HK-2 (cell line): Measurements from ENCODE around the gene NHERF2.
"Not testable (repeated sequence)": the region's sequence is repeated elsewhere in the genome, so short reads cannot be mapped to it uniquely, and the experiment has no call there.

Experiments used
- DNase-seq: peaks from one replicate; pipeline ENCODE4 v3.0.0-alpha.2; 2018; ENCODE audit not compliant: unreplicated experiment

Gene NHERF2

GRCh38 chr16:2007081-2007836 lies 19.4 kb upstream of the NHERF2 start:
- no peak for DNase-seq

- no peak for DNase-seq
Measured at GRCh38 chr16:2008009-2008526, 18.6 kb upstream of the NHERF2 start.

GRCh38 chr16:2008631-2009163 lies 18.0 kb upstream of the NHERF2 start:
- DNase-seq, result peak; percentile 28

GRCh38 chr16:2009164-2009711 lies 17.5 kb upstream of the NHERF2 start:
- DNase-seq, result no peak

GRCh38 chr16:2009791-2010510 lies 16.8 kb upstream of the NHERF2 start, which contains the start of gene ZNF598:
ZNF598 (minus strand) TSS chr16:2009821.
- DNase-seq, result peak; percentile 70

- not testable (repeated sequence) for DNase-seq
Measured at GRCh38 chr16:2011726-2012125, 15.0 kb upstream of the NHERF2 start.

- DNase-seq, result no peak
Measured at GRCh38 chr16:2013527-2013926, 13.2 kb upstream of the NHERF2 start.

GRCh38 chr16:2015117-2015946 lies 11.4 kb upstream of the NHERF2 start:
- DNase-seq, result no peak

GRCh38 chr16:2015947-2016208 lies 10.8 kb upstream of the NHERF2 start:
- no peak for DNase-seq

- no peak for DNase-seq
Measured at GRCh38 chr16:2016407-2016922, 10.2 kb upstream of the NHERF2 start.

GRCh38 chr16:2019518-2019920 lies 7.2 kb upstream of the NHERF2 start, which contains the start of gene NPW:
NPW (plus strand) TSS chr16:2019785.
- no peak for DNase-seq

- DNase-seq, result no peak
Measured at GRCh38 chr16:2019921-2020831, 6.5 kb upstream of the NHERF2 start.

- DNase-seq, result peak; percentile 74
Measured at GRCh38 chr16:2022723-2023091, 4.0 kb upstream of the NHERF2 start.

GRCh38 chr16:2023092-2024031 lies 3.3 kb upstream of the NHERF2 start:
- DNase-seq, result peak; percentile 91

- no peak for DNase-seq
Measured at GRCh38 chr16:2024032-2024420, 2.7 kb upstream of the NHERF2 start.

GRCh38 chr16:2025251-2025650 lies 1.5 kb upstream of the NHERF2 start:
- no peak for DNase-seq

GRCh38 chr16:2025878-2026460 lies 733 bp upstream of the NHERF2 start:
- DNase-seq, result no peak

- DNase-seq, result peak; percentile 35
Measured at GRCh38 chr16:2027024-2028010, 615 bp downstream of the NHERF2 start.
